PC-3 (cell line): Measurements from ENCODE around the gene CHODL. TPM values are rescaled to one million over a fixed set of nuclear protein-coding genes. Genes with fewer than 3 reads are reported as not detected.

Experiments used
- ATAC-seq: fragments of 200-7000 bp; cut with Tn5 transposase; 2 replicates; pipeline ENCODE4 v1.9.1; 2020; ENCODE audit warnings: mild to moderate bottlenecking, moderate library complexity
- BruUV-seq: library from RNA; stranded (reverse); fragments of 400-500 nt; replicated peaks from 2 replicates; lab custom pipeline; 2021; lab: Mats Ljungman, UMichigan
- CTCF ChIA-PET: fragments of 300-600 bp; sonication (Branson Sonifier 250); formaldehyde crosslinking; loops from one replicate; lab custom pipeline; 2022; ENCODE audit warnings: antibody characterized with exemption; lab: Charles Lee
- POLR2A ChIA-PET: fragments of 300-600 bp; sonication (Branson Sonifier 250); formaldehyde crosslinking; loops from one replicate; lab custom pipeline; 2022; ENCODE audit warnings: antibody characterized with exemption; ENCODE audit not compliant: unreplicated experiment; lab: Charles Lee
- DNase-seq: peaks from one replicate; pipeline ENCODE4 v3.0.0-alpha.2; 2015
- H2AFZ ChIP-seq: fragments of 300-600 bp; sonication (generic); 2 replicates; pipeline ENCODE4 v1.6.0; 2016; ENCODE audit warnings: antibody characterized with exemption, low read length
- H3F3A ChIP-seq: fragments of 300-600 bp; sonication (generic); one replicate; pipeline ENCODE4 v1.6.0; 2017; ENCODE audit warnings: antibody characterized with exemption, low read length, control low read depth, mild to moderate bottlenecking; ENCODE audit not compliant: unreplicated experiment
- H3K27ac ChIP-seq: fragments of 300-600 bp; sonication (generic); 2 replicates; pipeline ENCODE4 v1.5.1; 2016; ENCODE audit warnings: mild to moderate bottlenecking, low read length
- H3K27me3 ChIP-seq: fragments of 300-600 bp; sonication (generic); 2 replicates; pipeline ENCODE4 v1.6.1; 2016; ENCODE audit warnings: low read length, mixed read lengths
- H3K36me3 ChIP-seq: fragments of 300-600 bp; sonication (generic); 2 replicates; pipeline ENCODE4 v1.6.1; 2016; ENCODE audit warnings: low read depth, mixed run types, low read length, mixed read lengths
- H3K4me1 ChIP-seq: fragments of 300-600 bp; sonication (generic); 2 replicates; pipeline ENCODE4 v1.5.1; 2016; ENCODE audit warnings: low read length; ENCODE audit not compliant: insufficient read depth
- H3K4me2 ChIP-seq: fragments of 300-600 bp; sonication (generic); 2 replicates; pipeline ENCODE4 v1.6.0; 2016; ENCODE audit warnings: low read length
- H3K4me3 ChIP-seq: fragments of 300-600 bp; sonication (generic); 2 replicates; pipeline ENCODE4 v1.5.1; 2016; ENCODE audit warnings: mild to moderate bottlenecking, low read length, mixed read lengths
- H3K79me2 ChIP-seq: fragments of 300-600 bp; sonication (generic); 2 replicates; pipeline ENCODE4 v1.6.1; 2017; ENCODE audit warnings: low read length, mixed read lengths
- H3K9ac ChIP-seq: fragments of 300-600 bp; sonication (generic); 2 replicates; pipeline ENCODE4 v1.6.0; 2016; ENCODE audit warnings: mild to moderate bottlenecking, low read length
- H3K9me2 ChIP-seq: fragments of 300-600 bp; sonication (generic); replicated peaks from 2 replicates; pipeline ENCODE4 v1.6.1; 2016; ENCODE audit warnings: mixed run types, low read length, mixed read lengths
- H3K9me3 ChIP-seq: fragments of 300-600 bp; sonication (generic); 2 replicates; pipeline ENCODE4 v1.6.1; 2016; ENCODE audit warnings: low read length, mixed read lengths
- H4K20me1 ChIP-seq: fragments of 300-600 bp; sonication (generic); 2 replicates; pipeline ENCODE4 v1.6.1; 2016; ENCODE audit warnings: low read length, mixed read lengths
- EZH2 ChIP-seq: fragments of 300-600 bp; sonication (generic); IDR thresholded peaks from one replicate; pipeline ENCODE4 v1.6.1; 2017; ENCODE audit warnings: antibody characterized with exemption, mild to moderate bottlenecking, low read length; ENCODE audit not compliant: unreplicated experiment
- EZH2phosphoT487 ChIP-seq: fragments of 300-600 bp; sonication (generic); IDR thresholded peaks from 2 replicates; pipeline ENCODE4 v1.6.1; 2018; ENCODE audit warnings: mild to moderate bottlenecking, antibody characterized with exemption, low read length, borderline replicate concordance
- intact Hi-C: fragments of 100-400 bp; cut with micrococcal nuclease; formaldehyde crosslinking; loops from 2 replicates; pipeline ENCODE4 v1.9.0; 2023
- total RNA-seq: library from RNA; depleted of rRNA; stranded (reverse); fragments of >200 nt; gene quantifications from 2 replicates; pipeline ENCODE4 v1.2.3, GENCODE V29; 2014
- TF ChIP-seq, protein P1 (sequence below): fragments of 300-600 bp; sonication (generic); conservative IDR thresholded peaks from 2 replicates; pipeline ENCODE4 v1.5.1; 2017; ENCODE audit warnings: antibody characterized with exemption, low read depth, mild to moderate bottlenecking, low read length

The CHODL gene
- total RNA-seq, 1 experiment from 2014 or later, result not detected

DNA sequence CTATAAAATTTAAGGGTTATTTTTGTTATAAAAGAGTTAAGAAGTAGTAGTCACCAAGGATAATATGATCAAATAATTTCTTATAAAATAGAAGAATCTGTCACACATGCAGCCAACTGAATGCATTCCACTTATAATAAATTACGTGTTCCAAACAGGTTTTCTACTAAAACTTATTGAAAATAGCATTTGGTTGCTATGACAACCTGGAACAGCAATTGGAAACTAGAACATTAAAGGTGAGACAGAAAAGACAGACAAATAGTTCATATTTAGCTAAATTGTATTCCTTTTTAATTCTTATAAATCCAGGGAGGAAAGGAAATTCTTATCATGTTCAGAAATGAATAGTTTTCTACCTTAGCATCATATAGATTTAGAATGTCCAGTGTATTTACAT is 9.1 kb upstream of the CHODL start:
- no peak for ATAC-seq
- Histone ChIP-seq H3K9ac (no peak overlapping the region), H3K9me3 (no peaks in the 10 kb centered on the region), H3K27me3 (no peaks in the 10 kb centered on the region), H3K4me1 (no peaks in the 10 kb centered on the region), H3K9me2 (no peaks in the 10 kb centered on the region), H3F3A (no peaks in the 10 kb centered on the region), H3K27ac (no peak overlapping the region), H4K20me1 (no peaks in the 10 kb centered on the region), H3K4me3 (no peak overlapping the region), H3K36me3 (no peaks in the 10 kb centered on the region), H3K79me2 (no peaks in the 10 kb centered on the region), H2AFZ (no peak overlapping the region), H3K4me2 (no peak overlapping the region)
- ChIA-PET POLR2A (no interaction called here), CTCF (no interaction called here)
- intact Hi-C loops, result no loop called here
- DNase-seq, result no peak
- TF ChIP-seq EZH2 (no peak), EZH2phosphoT487 (no peak)
- TF ChIP-seq, protein P1, sequence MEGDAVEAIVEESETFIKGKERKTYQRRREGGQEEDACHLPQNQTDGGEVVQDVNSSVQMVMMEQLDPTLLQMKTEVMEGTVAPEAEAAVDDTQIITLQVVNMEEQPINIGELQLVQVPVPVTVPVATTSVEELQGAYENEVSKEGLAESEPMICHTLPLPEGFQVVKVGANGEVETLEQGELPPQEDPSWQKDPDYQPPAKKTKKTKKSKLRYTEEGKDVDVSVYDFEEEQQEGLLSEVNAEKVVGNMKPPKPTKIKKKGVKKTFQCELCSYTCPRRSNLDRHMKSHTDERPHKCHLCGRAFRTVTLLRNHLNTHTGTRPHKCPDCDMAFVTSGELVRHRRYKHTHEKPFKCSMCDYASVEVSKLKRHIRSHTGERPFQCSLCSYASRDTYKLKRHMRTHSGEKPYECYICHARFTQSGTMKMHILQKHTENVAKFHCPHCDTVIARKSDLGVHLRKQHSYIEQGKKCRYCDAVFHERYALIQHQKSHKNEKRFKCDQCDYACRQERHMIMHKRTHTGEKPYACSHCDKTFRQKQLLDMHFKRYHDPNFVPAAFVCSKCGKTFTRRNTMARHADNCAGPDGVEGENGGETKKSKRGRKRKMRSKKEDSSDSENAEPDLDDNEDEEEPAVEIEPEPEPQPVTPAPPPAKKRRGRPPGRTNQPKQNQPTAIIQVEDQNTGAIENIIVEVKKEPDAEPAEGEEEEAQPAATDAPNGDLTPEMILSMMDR, result no peak
- BruUV-seq, result no TSS peak

DNA sequence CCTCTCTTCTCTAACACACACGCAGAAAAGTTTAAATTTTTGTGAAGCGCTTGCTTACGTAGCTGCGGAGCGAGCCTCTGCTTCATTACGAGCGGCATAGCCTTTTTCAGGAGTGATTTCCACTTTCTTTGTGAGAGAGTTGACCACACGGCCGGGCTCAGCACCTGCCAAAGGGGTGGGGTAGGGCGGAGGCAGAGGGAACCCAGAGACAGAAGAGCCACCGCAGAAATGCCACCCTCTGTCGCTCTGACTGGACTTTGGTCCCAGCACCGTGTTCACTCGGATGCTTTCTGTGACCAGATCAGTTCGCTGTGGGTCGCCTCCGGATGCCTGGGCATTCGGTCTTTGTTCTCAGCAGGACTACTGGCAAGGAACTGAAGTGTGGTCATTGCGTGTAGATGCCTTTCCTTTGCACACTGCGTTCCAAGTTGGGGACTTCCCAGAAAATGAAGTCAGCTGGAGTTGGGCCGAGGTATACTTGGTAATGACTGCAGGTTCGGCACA is 883 bp downstream of the CHODL start:
- H3K79me2 ChIP-seq, result no peaks in the 10 kb centered on the region
- peaks cover 23% of the 10 kb centered on the region for H3K27me3 ChIP-seq
- no peaks in the 10 kb centered on the region for H3K4me1 ChIP-seq
- intact Hi-C loops, result no loop called here
- ChIA-PET POLR2A (no interaction called here), CTCF (no interaction called here)
- TF ChIP-seq, protein P1, result no peak
- TF ChIP-seq EZH2phosphoT487 (no peak), EZH2 (no peak)
- no peak overlapping the region for H2AFZ ChIP-seq
- no peaks in the 10 kb centered on the region for H3K9me2 ChIP-seq
- no peak overlapping the region for H3K27ac ChIP-seq
- H3F3A ChIP-seq, result no peaks in the 10 kb centered on the region
- no peaks in the 10 kb centered on the region for H4K20me1 ChIP-seq
- no peak overlapping the region for H3K4me2 ChIP-seq
- no peak overlapping the region for H3K4me3 ChIP-seq
- ATAC-seq, result no peak
- no peak overlapping the region for H3K9ac ChIP-seq
- H3K36me3 ChIP-seq, result no peaks in the 10 kb centered on the region
- BruUV-seq, result no TSS peak
- H3K9me3 ChIP-seq, result peaks cover 7% of the 10 kb centered on the region; the same call in 1 of the 2 replicates
- DNase-seq, result no peak

DNA sequence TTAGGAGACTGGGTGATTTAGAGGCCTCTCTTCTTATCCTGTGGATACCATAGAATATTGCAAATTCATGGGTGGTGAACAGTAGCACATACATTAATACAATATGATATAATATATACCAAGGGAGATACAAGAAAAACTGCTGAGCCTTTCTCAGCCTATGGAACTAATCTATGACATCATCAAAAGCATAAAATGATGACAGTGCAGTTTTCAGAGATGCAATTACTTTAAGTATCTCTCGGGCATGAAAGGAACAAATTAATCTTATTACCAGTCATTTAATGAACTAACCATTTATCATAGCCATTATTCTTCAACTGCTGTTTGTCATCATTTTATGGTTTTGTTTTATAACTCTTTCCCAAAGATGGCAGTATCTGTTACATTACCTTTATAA is 3.5 kb downstream of the CHODL start:
- Histone ChIP-seq H3K4me3 (no peak overlapping the region), H3K9ac (no peak overlapping the region), H3K27me3 (peaks cover 23% of the 10 kb centered on the region), H3K27ac (no peak overlapping the region), H3F3A (no peaks in the 10 kb centered on the region), H3K4me2 (no peak overlapping the region), H3K4me1 (no peaks in the 10 kb centered on the region), H3K36me3 (no peaks in the 10 kb centered on the region), H3K79me2 (no peaks in the 10 kb centered on the region), H3K9me2 (no peaks in the 10 kb centered on the region), H2AFZ (no peak overlapping the region), H3K9me3 (peaks cover 7% of the 10 kb centered on the region; the same call in 1 of the 2 replicates), H4K20me1 (no peaks in the 10 kb centered on the region)
- CTCF ChIA-PET, result no interaction called here
- DNase-seq (no peak), ATAC-seq (no peak)
- no peak for TF ChIP-seq EZH2
- BruUV-seq, result no TSS peak
- intact Hi-C loops, result no loop called here
- POLR2A ChIA-PET, result no interaction called here
